Measurements from ENCODE around the gene SLC2A6. TPM values are rescaled to one million over a fixed set of nuclear protein-coding genes. Genes with fewer than 3 reads are reported as not detected.

SLC2A6 gene
- total and polyA plus RNA-seq, 2 donors (not counting 1 experiment from before 2014, with no cell fraction given), result 7.6 to 9.1 TPM

DNA sequence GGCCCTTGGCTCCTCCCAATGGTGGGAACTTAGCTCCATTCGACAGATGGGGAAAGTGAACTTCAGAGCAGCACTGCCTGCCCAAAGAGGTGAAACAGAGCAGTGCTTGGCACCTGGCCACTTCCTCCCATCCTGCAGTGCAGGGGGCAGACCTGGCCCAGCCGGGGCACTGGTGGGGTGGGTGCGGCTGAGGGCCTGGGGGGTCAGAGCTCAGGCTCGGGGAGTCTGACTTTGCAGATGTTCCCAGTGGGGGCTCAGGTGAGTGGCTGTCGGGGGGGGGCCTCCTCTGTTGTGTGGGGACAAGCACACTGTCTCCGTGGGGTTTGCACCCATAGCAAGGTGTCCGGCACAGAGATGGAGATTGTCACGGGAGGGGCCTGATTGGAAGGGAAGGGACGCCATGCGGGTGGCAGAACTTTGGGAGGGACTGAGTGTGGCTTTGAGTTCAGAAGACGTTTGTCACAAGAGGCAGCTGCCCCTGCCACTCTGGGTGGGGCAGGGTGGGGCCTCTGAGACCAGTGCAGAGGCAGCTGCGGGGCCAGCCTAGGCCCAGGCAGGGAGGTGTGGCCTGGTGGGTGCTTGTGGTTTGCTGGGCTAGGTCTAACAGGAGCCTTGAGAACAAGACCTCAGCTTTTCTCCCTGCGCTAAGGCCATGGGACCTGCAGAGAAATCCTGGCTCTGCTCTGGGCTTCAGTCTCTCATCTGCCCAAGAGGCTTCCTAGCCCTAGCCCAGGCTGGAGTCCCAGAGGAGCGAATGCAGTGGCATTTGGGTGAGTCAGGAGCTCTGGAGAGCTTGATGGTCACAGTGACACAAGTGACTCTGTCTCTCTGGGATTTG is 43.4 kb upstream of the SLC2A6 start:
- DNase-seq (ENCODE audit: low read depth in 2 of 2), result no peak
- Histone ChIP-seq H3K4me2 (ENCODE audit: extremely low read depth, insufficient read depth, low read length) (no peak overlapping the region), H3K36me3 (ENCODE audit: control insufficient read depth, insufficient read depth, low read length) (no peaks in the 10 kb centered on the region), H3K27ac (ENCODE audit: insufficient read depth, low read length) (no peak overlapping the region), H3K9ac (ENCODE audit: insufficient read depth, low read length) (no peak overlapping the region), H2AFZ (ENCODE audit: low read length) (no peak overlapping the region), H3K79me2 (ENCODE audit: control insufficient read depth, insufficient read depth, low read length) (no peaks in the 10 kb centered on the region), H3K4me1 (ENCODE audit: control insufficient read depth, extremely low read depth, insufficient read depth, low read length) (no peaks in the 10 kb centered on the region), H3K4me3 (replicated peaks in 1 of 4; ENCODE audit: control extremely low read depth in 1 of 4, insufficient read depth in 1 of 4, low read depth in 3 of 4, low read length in 4 of 4) (no peak overlapping the region), H4K20me1 (ENCODE audit: control insufficient read depth, extremely low read depth, insufficient read depth, low read length) (no peaks in the 10 kb centered on the region), H3K9me3 (ENCODE audit: control insufficient read depth, insufficient read depth, low read depth, low read length) (no peaks in the 10 kb centered on the region), H3K27me3 (ENCODE audit: control insufficient read depth, insufficient read depth, low read length) (peaks cover 22% of the 10 kb centered on the region)
- TF ChIP-seq CTCF (conservative IDR thresholded peaks at IDR 0.05 in 1 of 2, IDR thresholded peaks at IDR 0.05 in 1 of 2; ENCODE audit: low read depth in 1 of 2, low read length in 2 of 2) (no peak), EZH2 (IDR thresholded peaks at IDR 0.05; ENCODE audit: low read length, missing control alignments) (no peak)

- no peaks in the 10 kb centered on the region for H3K4me1 ChIP-seq (ENCODE audit: control insufficient read depth, extremely low read depth, insufficient read depth, low read length)
- no peak overlapping the region for H3K9ac ChIP-seq (ENCODE audit: insufficient read depth, low read length)
- no peak overlapping the region for H3K4me2 ChIP-seq (ENCODE audit: extremely low read depth, insufficient read depth, low read length)
- H2AFZ ChIP-seq (ENCODE audit: low read length), result no peak overlapping the region
- H3K36me3 ChIP-seq (ENCODE audit: control insufficient read depth, insufficient read depth, low read length), result no peaks in the 10 kb centered on the region
- no peak overlapping the region for H3K27ac ChIP-seq (ENCODE audit: insufficient read depth, low read length)
- peaks cover 13% of the 10 kb centered on the region for H3K27me3 ChIP-seq (ENCODE audit: control insufficient read depth, insufficient read depth, low read length)
- H3K4me3 ChIP-seq (replicated peaks in 1 of 4; ENCODE audit: control extremely low read depth in 1 of 4, insufficient read depth in 1 of 4, low read depth in 3 of 4, low read length in 4 of 4), result no peak overlapping the region
- H3K9me3 ChIP-seq (ENCODE audit: control insufficient read depth, insufficient read depth, low read depth, low read length), result no peaks in the 10 kb centered on the region
- H4K20me1 ChIP-seq (ENCODE audit: control insufficient read depth, extremely low read depth, insufficient read depth, low read length), result no peaks in the 10 kb centered on the region
- no peak for DNase-seq (ENCODE audit: low read depth in 2 of 2)
- TF ChIP-seq CTCF (conservative IDR thresholded peaks at IDR 0.05 in 1 of 2, IDR thresholded peaks at IDR 0.05 in 1 of 2; ENCODE audit: low read depth in 1 of 2, low read length in 2 of 2) (no peak), EZH2 (IDR thresholded peaks at IDR 0.05; ENCODE audit: low read length, missing control alignments) (no peak)
- H3K79me2 ChIP-seq (ENCODE audit: control insufficient read depth, insufficient read depth, low read length), result no peaks in the 10 kb centered on the region
Measured at GRCh38 chr9:133521122-133522072, 42.5 kb upstream of the SLC2A6 start.
